B cell (primary cell): Measurements from ENCODE around the gene ZDHHC1.

Experiments
- EZH2 ChIP-seq: IDR thresholded peaks from 2 replicates; pipeline ENCODE4 v1.6.1; 2012; ENCODE audit warnings: borderline replicate concordance, low read depth, mild to moderate bottlenecking, moderate library complexity, low read length; ENCODE audit not compliant: insufficient read depth, poor library complexity, severe bottlenecking
- TF ChIP-seq, protein P1 (sequence below): fragments of 200-600 bp; IDR thresholded peaks from one replicate; pipeline ENCODE4 v1.8.0; 2022; ENCODE audit warnings: antibody characterized with exemption, mild to moderate bottlenecking

- TF ChIP-seq EZH2: no peak
- TF ChIP-seq, protein P1, sequence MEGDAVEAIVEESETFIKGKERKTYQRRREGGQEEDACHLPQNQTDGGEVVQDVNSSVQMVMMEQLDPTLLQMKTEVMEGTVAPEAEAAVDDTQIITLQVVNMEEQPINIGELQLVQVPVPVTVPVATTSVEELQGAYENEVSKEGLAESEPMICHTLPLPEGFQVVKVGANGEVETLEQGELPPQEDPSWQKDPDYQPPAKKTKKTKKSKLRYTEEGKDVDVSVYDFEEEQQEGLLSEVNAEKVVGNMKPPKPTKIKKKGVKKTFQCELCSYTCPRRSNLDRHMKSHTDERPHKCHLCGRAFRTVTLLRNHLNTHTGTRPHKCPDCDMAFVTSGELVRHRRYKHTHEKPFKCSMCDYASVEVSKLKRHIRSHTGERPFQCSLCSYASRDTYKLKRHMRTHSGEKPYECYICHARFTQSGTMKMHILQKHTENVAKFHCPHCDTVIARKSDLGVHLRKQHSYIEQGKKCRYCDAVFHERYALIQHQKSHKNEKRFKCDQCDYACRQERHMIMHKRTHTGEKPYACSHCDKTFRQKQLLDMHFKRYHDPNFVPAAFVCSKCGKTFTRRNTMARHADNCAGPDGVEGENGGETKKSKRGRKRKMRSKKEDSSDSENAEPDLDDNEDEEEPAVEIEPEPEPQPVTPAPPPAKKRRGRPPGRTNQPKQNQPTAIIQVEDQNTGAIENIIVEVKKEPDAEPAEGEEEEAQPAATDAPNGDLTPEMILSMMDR: no peak
Measured at GRCh38 chr16:67451704-67452435, 35.6 kb upstream of the ZDHHC1 start.
